HG03575 (cell line): Measurements from ENCODE around the gene DMWD.

Experiments used
- ATAC-seq: cut with Tn5 transposase; IDR thresholded peaks from one replicate; pipeline ENCODE4 v1.9.1; 2021; ENCODE audit not compliant: unreplicated experiment, insufficient number of reproducible peaks, low FRiP score; ENCODE audit errors: extremely low read depth

The DMWD gene

GRCh38 chr19:45792470-45793177 is at the start of gene DMWD:
DMWD (minus strand) TSS chr19:45792845; CDS start chr19:45792756, 89 bp downstream.
- ATAC-seq = no peak

- ATAC-seq = no peak
These were observed 49.6 kb upstream of the DMWD start for GRCh38 chr19:45842198-45842597.

- no peak for ATAC-seq
These were observed 42.3 kb upstream of the DMWD start for GRCh38 chr19:45834970-45835369.

- no peak for ATAC-seq
These were observed 36.3 kb upstream of the DMWD start for GRCh38 chr19:45828945-45829344.

GRCh38 chr19:45828523-45828922 is 35.9 kb upstream of the DMWD start:
- no peak for ATAC-seq

GRCh38 chr19:45827459-45828093 is 34.9 kb upstream of the DMWD start:
- ATAC-seq = no peak

- ATAC-seq = no peak
These were observed 34.3 kb upstream of the DMWD start for GRCh38 chr19:45826934-45827333.

- no peak for ATAC-seq
These were observed 33.6 kb upstream of the DMWD start for GRCh38 chr19:45825917-45826893.

- ATAC-seq = no peak
These were observed 32.6 kb upstream of the DMWD start for GRCh38 chr19:45825263-45825605.

GRCh38 chr19:45824531-45825262 is 32.1 kb upstream of the DMWD start:
- ATAC-seq = no peak

- ATAC-seq = no peak
These were observed 31.4 kb upstream of the DMWD start for GRCh38 chr19:45824041-45824471.

- ATAC-seq = no peak
These were observed 30.5 kb upstream of the DMWD start for GRCh38 chr19:45823182-45823581.

- ATAC-seq = no peak
These were observed 30.1 kb upstream of the DMWD start for GRCh38 chr19:45822716-45823115.

- no peak for ATAC-seq
These were observed 28.9 kb upstream of the DMWD start for GRCh38 chr19:45821570-45821969.

- ATAC-seq = no peak
These were observed 28.5 kb upstream of the DMWD start for GRCh38 chr19:45821103-45821521.

- no peak for ATAC-seq
These were observed 27.9 kb upstream of the DMWD start for GRCh38 chr19:45820413-45821102.

- ATAC-seq = no peak
These were observed 27.1 kb upstream of the DMWD start for GRCh38 chr19:45819769-45820168.

GRCh38 chr19:45817725-45818301 is 25.2 kb upstream of the DMWD start:
- ATAC-seq = no peak
